GM12891 (cell line): ENCODE data around the gene GNA14.
"Not testable (repeated sequence)": the region's sequence is repeated elsewhere in the genome, so short reads cannot be mapped to it uniquely, and the experiment has no call there.

ENCODE experiments used
- PAX5 ChIP-seq: IDR thresholded peaks from 2 replicates; pipeline ENCODE4 v1.6.1; 2011; ENCODE audit warnings: low read length, moderate library complexity, mild to moderate bottlenecking; ENCODE audit not compliant: insufficient read depth, severe bottlenecking
- POLR2A ChIP-seq: IDR thresholded peaks from 2 replicates; pipeline ENCODE4 v1.6.1; 2011; ENCODE audit warnings: low read depth, low read length, control low read depth
- POLR2AphosphoS5 ChIP-seq: IDR thresholded peaks from 2 replicates; pipeline ENCODE4 v1.6.1; 2011; ENCODE audit warnings: low read depth, low read length, control low read depth
- SPI1 ChIP-seq: IDR thresholded peaks from 2 replicates; pipeline ENCODE4 v1.6.1; 2011; ENCODE audit warnings: low read depth, low read length, control low read depth
- TAF1 ChIP-seq: IDR thresholded peaks from 2 replicates; pipeline ENCODE4 v1.6.1; 2011; ENCODE audit warnings: low read depth, low read length, control low read depth

GRCh38 chr9:77490279-77490678, 157.8 kb downstream of the GNA14 start:
- TF ChIP-seq POLR2AphosphoS5, POLR2A, TAF1, PAX5, SPI1: not testable (repeated sequence)
